ENCODE measurements around the gene PLEKHH1.

The PLEKHH1 gene

DNA sequence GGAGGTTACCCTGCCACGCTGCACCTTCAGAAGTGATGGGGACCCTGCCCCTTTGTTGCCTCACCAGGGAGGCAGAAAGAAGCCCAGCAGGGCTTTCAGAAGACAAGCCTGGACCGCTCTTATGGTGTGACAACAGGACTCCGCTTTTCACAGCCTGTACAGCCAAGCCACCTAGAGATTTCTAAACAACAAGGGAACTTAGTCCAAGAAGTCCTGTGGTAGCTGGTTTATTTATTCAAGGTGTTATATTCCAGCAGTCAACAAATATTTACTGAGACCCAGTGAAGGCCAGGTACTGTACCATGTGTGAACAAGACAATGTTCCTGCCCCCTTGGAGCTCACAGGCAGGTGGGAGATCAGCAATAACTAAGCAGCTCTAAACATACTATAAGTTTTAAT lies 40.6 kb upstream of the PLEKHH1 start:
- H3K4me1 ChIP-seq (ENCODE audit: control insufficient read depth, insufficient read depth, low read length, poor library complexity, severe bottlenecking), result no peaks in the 10 kb centered on the region
- no peaks in the 10 kb centered on the region for H3K36me3 ChIP-seq (ENCODE audit: control insufficient read depth, insufficient read depth, low read length)
- no peak overlapping the region for H3K27ac ChIP-seq (ENCODE audit: low read depth, low read length, severe bottlenecking)
- WGBS, 2 experiments (ENCODE audit: insufficient coverage in 2 of 2), result 96 to 100% methylated on average over 2 to 3 of the region's 3 CpGs
- H3K4me3 ChIP-seq (ENCODE audit: extremely low read depth, insufficient read depth, low read length, poor library complexity, severe bottlenecking), result no peak overlapping the region
- H3K9me3 ChIP-seq (ENCODE audit: control insufficient read depth, low read length), result peaks cover 18% of the 10 kb centered on the region

DNA sequence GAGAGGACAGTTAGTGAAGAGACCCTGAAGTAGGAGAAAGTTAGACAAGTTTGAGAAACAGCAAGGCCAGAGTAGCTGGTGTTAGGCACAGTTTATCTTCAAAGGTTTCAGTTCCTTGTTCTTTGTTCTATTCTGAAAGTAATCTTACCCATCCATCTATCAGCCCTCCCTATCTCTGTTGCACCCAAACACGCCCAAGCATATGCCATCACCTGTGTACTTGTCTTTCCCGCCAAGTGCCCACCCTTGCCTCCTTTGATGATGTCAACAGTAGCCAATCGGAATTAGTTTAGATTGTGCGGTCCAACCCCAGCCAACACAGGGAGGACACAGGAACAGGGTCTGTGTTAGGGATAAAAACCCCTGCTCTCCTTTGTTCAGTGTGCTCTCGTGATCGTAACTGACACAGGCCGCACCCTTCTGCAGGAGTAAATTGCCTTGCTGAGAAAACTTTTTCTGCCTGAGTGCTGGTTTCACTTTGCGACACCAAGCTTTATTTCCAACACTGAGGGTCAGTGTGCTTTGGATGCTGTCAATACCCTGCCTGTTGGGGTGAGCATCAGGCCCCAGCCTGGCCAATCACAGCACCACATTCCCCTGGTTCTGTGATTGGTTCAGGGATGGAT lies 39.9 kb upstream of the PLEKHH1 start:
- peaks cover 18% of the 10 kb centered on the region for H3K9me3 ChIP-seq (ENCODE audit: control insufficient read depth, low read length)
- WGBS, 2 experiments (ENCODE audit: insufficient coverage in 2 of 2), result 91 to 95% methylated on average over 7 of the region's 8 CpGs
- no peaks in the 10 kb centered on the region for H3K36me3 ChIP-seq (ENCODE audit: control insufficient read depth, insufficient read depth, low read length)
- no peak overlapping the region for H3K27ac ChIP-seq (ENCODE audit: low read depth, low read length, severe bottlenecking)
- H3K4me1 ChIP-seq (ENCODE audit: control insufficient read depth, insufficient read depth, low read length, poor library complexity, severe bottlenecking), result no peaks in the 10 kb centered on the region
- no peak overlapping the region for H3K4me3 ChIP-seq (ENCODE audit: extremely low read depth, insufficient read depth, low read length, poor library complexity, severe bottlenecking)

DNA sequence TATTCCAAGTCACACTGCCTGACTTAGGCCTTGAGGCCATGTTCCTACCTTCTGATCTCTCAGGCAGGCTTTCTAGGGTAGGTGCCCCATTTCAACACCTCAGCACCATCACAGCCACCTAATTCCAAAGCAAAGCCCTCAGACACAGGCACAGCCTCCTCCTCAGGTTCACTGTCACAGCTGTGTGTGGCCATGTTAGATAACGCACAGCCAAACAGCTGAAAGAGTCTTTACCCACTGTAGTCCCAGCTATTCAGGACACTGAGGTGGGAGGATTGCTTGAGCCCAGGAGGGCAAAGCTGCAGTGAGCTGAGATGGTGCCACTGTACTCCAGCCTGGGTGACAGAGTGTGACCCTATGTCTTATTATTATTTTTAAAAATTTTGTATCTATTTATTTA lies 37.3 kb upstream of the PLEKHH1 start:
- Histone ChIP-seq H3K4me1 (ENCODE audit: control insufficient read depth, insufficient read depth, low read length, poor library complexity, severe bottlenecking) (no peaks in the 10 kb centered on the region), H3K9me3 (ENCODE audit: control insufficient read depth, low read length) (peaks cover 18% of the 10 kb centered on the region), H3K36me3 (ENCODE audit: control insufficient read depth, insufficient read depth, low read length) (no peaks in the 10 kb centered on the region), H3K4me3 (ENCODE audit: extremely low read depth, insufficient read depth, low read length, poor library complexity, severe bottlenecking) (no peak overlapping the region), H3K27ac (ENCODE audit: low read depth, low read length, severe bottlenecking) (no peak overlapping the region)
- 80 to 100% methylated on average over 1 of the region's 1 CpG for WGBS, 2 experiments (ENCODE audit: insufficient coverage in 2 of 2)

DNA sequence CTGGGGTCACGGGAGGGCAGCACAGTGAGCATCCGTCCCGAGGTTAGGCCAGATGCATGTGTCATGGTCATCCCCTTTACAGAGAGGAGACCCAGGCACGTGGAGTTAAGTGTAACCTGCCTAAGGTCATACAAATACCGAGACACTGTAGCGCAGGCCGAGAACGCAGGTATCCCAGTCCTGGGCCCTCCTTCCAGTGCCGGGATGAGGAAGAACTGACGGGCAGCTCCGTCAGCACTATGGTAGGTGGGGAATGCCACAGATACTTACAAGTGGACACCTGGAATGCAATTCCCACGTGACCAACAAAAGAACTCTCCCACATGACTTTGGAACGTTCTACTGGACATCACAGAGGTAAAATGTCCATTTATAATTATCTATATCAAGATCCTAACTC lies 35.9 kb upstream of the PLEKHH1 start:
- Histone ChIP-seq H3K9me3 (ENCODE audit: control insufficient read depth, low read length) (peaks cover 18% of the 10 kb centered on the region), H3K4me3 (ENCODE audit: extremely low read depth, insufficient read depth, low read length, poor library complexity, severe bottlenecking) (no peak overlapping the region), H3K4me1 (ENCODE audit: control insufficient read depth, insufficient read depth, low read length, poor library complexity, severe bottlenecking) (no peaks in the 10 kb centered on the region), H3K27ac (ENCODE audit: low read depth, low read length, severe bottlenecking) (no peak overlapping the region), H3K36me3 (ENCODE audit: control insufficient read depth, insufficient read depth, low read length) (no peaks in the 10 kb centered on the region)
- 84 to 91% methylated on average over 10 to 12 of the region's 13 CpGs for WGBS, 2 experiments (ENCODE audit: insufficient coverage in 2 of 2)

DNA sequence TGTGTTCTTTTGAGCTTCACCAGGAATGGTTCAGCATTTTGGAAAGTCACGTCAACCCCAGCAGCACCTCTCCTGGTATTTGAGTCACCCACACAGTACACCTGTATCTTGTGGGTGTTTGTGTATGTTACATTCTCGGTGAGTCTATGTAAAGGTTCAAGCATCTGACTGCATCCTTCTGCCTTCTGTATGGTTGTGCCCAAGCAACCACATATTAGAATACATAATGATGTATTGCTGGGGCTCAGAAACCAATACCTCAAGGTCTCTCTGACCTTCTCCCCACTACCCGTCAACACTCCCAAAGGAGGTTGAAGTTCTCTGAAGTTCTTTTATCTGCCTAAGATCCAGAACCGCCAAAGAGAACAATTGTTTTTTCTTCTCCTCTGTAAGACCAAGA lies 35.4 kb upstream of the PLEKHH1 start:
- 81 to 100% methylated on average over 2 of the region's 4 CpGs for WGBS, 2 experiments (ENCODE audit: insufficient coverage in 2 of 2)
- Histone ChIP-seq H3K27ac (ENCODE audit: low read depth, low read length, severe bottlenecking) (no peak overlapping the region), H3K36me3 (ENCODE audit: control insufficient read depth, insufficient read depth, low read length) (no peaks in the 10 kb centered on the region), H3K4me1 (ENCODE audit: control insufficient read depth, insufficient read depth, low read length, poor library complexity, severe bottlenecking) (no peaks in the 10 kb centered on the region), H3K4me3 (ENCODE audit: extremely low read depth, insufficient read depth, low read length, poor library complexity, severe bottlenecking) (no peak overlapping the region), H3K9me3 (ENCODE audit: control insufficient read depth, low read length) (peaks cover 14% of the 10 kb centered on the region)

DNA sequence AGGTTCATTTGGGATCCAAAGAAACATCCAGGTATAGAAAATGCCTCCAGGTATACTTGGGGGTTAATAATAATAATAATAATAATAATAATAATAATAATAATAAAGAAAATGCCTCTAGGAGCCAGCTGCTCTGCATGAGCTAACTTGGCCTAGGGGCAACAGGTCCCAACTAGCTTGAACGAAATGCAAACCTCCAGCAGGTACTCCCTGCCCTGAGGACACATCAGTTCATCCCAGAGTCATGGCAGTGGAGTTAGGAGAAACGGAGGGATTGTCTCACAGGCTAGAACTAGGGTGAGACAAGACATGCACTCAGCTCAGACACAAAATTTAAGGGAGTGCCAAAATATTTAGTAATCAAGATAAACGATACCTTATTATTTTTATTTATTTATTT lies 32.1 kb upstream of the PLEKHH1 start:
- no peak overlapping the region for H3K4me3 ChIP-seq (ENCODE audit: extremely low read depth, insufficient read depth, low read length, poor library complexity, severe bottlenecking)
- 83 to 100% methylated on average over 2 of the region's 3 CpGs for WGBS, 2 experiments (ENCODE audit: insufficient coverage in 2 of 2)

DNA sequence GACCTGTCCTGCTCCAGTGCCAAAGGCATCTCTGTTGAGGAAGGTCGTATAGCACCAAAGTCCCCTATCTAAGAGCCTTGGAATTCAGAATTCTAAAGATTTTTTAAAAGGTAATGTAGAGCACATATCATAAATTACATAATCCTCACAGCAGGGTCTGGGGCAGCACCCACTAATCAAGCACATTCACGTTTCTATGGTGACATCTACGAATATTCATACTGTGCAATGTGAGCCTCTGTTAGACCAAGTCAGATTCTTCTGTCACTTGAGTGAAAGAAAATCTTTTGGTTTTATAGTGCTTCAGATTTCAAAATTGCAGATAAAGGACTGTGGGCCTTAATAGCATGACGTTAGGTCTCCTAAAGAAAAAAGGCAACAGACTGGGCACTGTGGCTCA lies 31.4 kb upstream of the PLEKHH1 start:
- Histone ChIP-seq H3K36me3 (ENCODE audit: control insufficient read depth, insufficient read depth, low read length) (no peaks in the 10 kb centered on the region), H3K4me3 (ENCODE audit: extremely low read depth, insufficient read depth, low read length, poor library complexity, severe bottlenecking) (no peak overlapping the region), H3K9me3 (ENCODE audit: control insufficient read depth, low read length) (no peaks in the 10 kb centered on the region), H3K27ac (ENCODE audit: low read depth, low read length, severe bottlenecking) (no peak overlapping the region), H3K4me1 (ENCODE audit: control insufficient read depth, insufficient read depth, low read length, poor library complexity, severe bottlenecking) (no peaks in the 10 kb centered on the region)
- WGBS, 2 experiments (ENCODE audit: insufficient coverage in 2 of 2), result 89 to 94% methylated on average over 3 of the region's 4 CpGs

More for the DNA sequence above, 32.1 kb upstream of the PLEKHH1 start:
- no peaks in the 10 kb centered on the region for H3K4me1 ChIP-seq (ENCODE audit: control insufficient read depth, insufficient read depth, low read length, poor library complexity, severe bottlenecking)
- H3K27ac ChIP-seq (ENCODE audit: low read depth, low read length, severe bottlenecking), result no peak overlapping the region
- H3K36me3 ChIP-seq (ENCODE audit: control insufficient read depth, insufficient read depth, low read length), result no peaks in the 10 kb centered on the region
- no peaks in the 10 kb centered on the region for H3K9me3 ChIP-seq (ENCODE audit: control insufficient read depth, low read length)

DNA sequence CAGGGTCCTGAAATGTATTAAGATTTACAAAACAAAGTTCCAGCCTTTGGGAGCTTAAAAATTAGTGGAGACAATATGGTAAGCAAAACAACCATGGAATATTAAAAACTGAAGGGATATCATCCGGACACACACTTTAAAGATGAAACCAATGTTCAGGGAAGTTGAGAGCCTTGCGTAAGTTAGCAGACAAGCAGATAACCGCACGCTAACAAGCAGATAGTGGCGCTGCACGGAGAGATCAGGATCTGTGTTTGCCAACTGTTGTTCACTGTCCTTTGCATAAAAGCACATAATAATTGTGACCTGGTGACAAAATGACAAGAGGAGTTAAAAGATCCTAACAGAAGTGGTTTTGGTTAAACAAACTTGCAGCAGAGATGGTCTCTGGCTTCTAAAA lies 30.2 kb upstream of the PLEKHH1 start:
- Histone ChIP-seq H3K36me3 (ENCODE audit: control insufficient read depth, insufficient read depth, low read length) (no peaks in the 10 kb centered on the region), H3K4me1 (ENCODE audit: control insufficient read depth, insufficient read depth, low read length, poor library complexity, severe bottlenecking) (no peaks in the 10 kb centered on the region), H3K4me3 (ENCODE audit: extremely low read depth, insufficient read depth, low read length, poor library complexity, severe bottlenecking) (no peak overlapping the region), H3K27ac (ENCODE audit: low read depth, low read length, severe bottlenecking) (no peak overlapping the region), H3K9me3 (ENCODE audit: control insufficient read depth, low read length) (no peaks in the 10 kb centered on the region)
- whole genome bisulfite sequencing, 2 experiments (ENCODE audit: insufficient coverage in 2 of 2), result 81% methylated on average over 6 of the region's 6 CpGs

DNA sequence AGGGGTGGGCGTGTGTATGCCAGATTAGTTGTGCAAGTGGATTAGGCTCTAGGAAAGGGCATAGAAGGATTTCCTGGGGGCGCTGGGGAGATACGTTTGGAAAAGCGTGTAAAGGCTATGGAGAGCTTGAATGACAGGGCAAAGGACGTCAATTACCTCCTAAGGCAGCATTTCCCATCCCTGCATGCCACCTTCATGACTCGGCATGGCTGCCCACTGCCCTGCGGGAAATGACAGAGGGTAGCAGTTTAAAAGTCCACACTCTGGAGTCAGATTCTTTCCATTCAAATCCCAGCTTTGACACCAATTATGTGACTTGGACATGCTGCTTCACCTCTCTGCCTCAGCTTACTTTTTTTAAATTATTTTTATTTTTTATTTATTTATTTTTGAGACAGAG lies 29.8 kb upstream of the PLEKHH1 start:
- Histone ChIP-seq H3K9me3 (ENCODE audit: control insufficient read depth, low read length) (no peaks in the 10 kb centered on the region), H3K4me1 (ENCODE audit: control insufficient read depth, insufficient read depth, low read length, poor library complexity, severe bottlenecking) (no peaks in the 10 kb centered on the region), H3K36me3 (ENCODE audit: control insufficient read depth, insufficient read depth, low read length) (no peaks in the 10 kb centered on the region), H3K4me3 (ENCODE audit: extremely low read depth, insufficient read depth, low read length, poor library complexity, severe bottlenecking) (no peak overlapping the region), H3K27ac (ENCODE audit: low read depth, low read length, severe bottlenecking) (no peak overlapping the region)
- WGBS, 2 experiments (ENCODE audit: insufficient coverage in 2 of 2), result 80 to 83% methylated on average over 4 to 7 of the region's 7 CpGs

DNA sequence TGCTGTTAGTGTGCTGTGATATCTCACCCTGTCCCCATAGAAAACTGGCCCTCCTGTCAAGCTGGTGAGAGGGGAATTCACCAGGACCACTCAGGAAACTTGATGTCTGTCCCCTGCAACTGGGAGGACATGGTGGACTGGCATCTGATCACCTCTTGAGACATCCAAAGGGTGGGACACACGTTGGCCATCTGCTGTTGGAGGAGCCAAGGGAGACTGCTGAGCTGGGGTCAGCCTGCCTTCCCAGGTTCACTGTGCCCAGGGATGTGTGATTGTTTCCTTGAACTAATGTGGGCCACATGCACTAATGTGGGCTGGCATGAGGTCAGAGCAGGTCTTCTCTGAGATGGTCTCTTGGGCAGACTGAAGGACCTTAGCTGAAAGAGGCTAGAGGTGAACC lies 27.8 kb upstream of the PLEKHH1 start:
- Histone ChIP-seq H3K4me1 (ENCODE audit: control insufficient read depth, insufficient read depth, low read length, poor library complexity, severe bottlenecking) (peaks cover 2% of the 10 kb centered on the region), H3K4me3 (ENCODE audit: extremely low read depth, insufficient read depth, low read length, poor library complexity, severe bottlenecking) (no peak overlapping the region), H3K27ac (ENCODE audit: low read depth, low read length, severe bottlenecking) (no peak overlapping the region), H3K36me3 (ENCODE audit: control insufficient read depth, insufficient read depth, low read length) (no peaks in the 10 kb centered on the region), H3K9me3 (ENCODE audit: control insufficient read depth, low read length) (no peaks in the 10 kb centered on the region)
- 83 to 88% methylated on average over 1 of the region's 1 CpG for WGBS, 2 experiments (ENCODE audit: insufficient coverage in 2 of 2)

DNA sequence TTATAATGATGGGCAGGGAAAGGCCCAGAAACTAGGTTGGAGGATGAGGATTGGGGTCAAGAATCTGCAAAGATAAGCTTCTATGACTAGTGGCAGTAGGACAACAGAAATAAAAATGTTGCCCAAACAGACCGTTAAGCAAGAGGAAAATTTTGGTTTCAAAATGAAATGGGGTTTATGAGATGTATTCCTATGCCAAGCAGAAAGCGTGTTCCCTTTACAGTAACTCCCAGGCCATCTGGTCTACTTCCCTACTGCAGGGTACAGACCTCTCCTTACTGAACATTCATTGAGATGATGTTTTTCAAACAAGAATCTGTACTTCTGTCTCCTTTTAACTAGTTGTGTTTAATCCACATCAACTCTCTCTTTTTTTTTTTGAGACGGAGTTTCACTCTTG lies 24.1 kb upstream of the PLEKHH1 start:
- H3K36me3 ChIP-seq (ENCODE audit: control insufficient read depth, insufficient read depth, low read length), result no peaks in the 10 kb centered on the region
- WGBS, 2 experiments (ENCODE audit: insufficient coverage in 2 of 2), result 50 to 90% methylated on average over 2 of the region's 3 CpGs
- H3K27ac ChIP-seq (ENCODE audit: low read depth, low read length, severe bottlenecking), result no peak overlapping the region
- H3K4me3 ChIP-seq (ENCODE audit: extremely low read depth, insufficient read depth, low read length, poor library complexity, severe bottlenecking), result no peak overlapping the region
- no peaks in the 10 kb centered on the region for H3K9me3 ChIP-seq (ENCODE audit: control insufficient read depth, low read length)
- peaks cover 10% of the 10 kb centered on the region for H3K4me1 ChIP-seq (ENCODE audit: control insufficient read depth, insufficient read depth, low read length, poor library complexity, severe bottlenecking)

Measured in mesodermal cell (in vitro differentiated cells).